Activated T-helper 17 cell treated with anti-CD3 and anti-CD28 coated beads, Interleukin-2, amount 50 U/mL, for 72 hours (primary cell): ENCODE measurements around the gene CNTNAP4. TPM values are rescaled to one million over a fixed set of nuclear protein-coding genes. Genes with fewer than 3 reads are reported as not detected.

Source experiments
- ATAC-seq: fragments of 150-1000 bp; cut with Tn5 transposase; replicated peaks from 2 replicates; pipeline ENCODE4 v1.10.0; 2021; ENCODE audit warnings: mild to moderate bottlenecking, moderate library complexity
- H3K27ac Mint-ChIP-seq: one replicate; pipeline ENCODE4 v1.8.0; 2022; ENCODE audit warnings: mixed read lengths
- H3K27me3 Mint-ChIP-seq: one replicate; pipeline ENCODE4 v1.8.0; 2022; ENCODE audit warnings: mixed read lengths
- H3K36me3 Mint-ChIP-seq: one replicate; pipeline ENCODE4 v1.8.0; 2022; ENCODE audit warnings: low read depth, mild to moderate bottlenecking, mixed read lengths
- H3K4me1 Mint-ChIP-seq: one replicate; pipeline ENCODE4 v1.8.0; 2022; ENCODE audit warnings: mixed read lengths
- H3K4me3 Mint-ChIP-seq: one replicate; pipeline ENCODE4 v1.8.0; 2022; ENCODE audit warnings: mild to moderate bottlenecking, mixed read lengths
- H3K9me3 Mint-ChIP-seq: one replicate; pipeline ENCODE4 v1.8.0; 2022; ENCODE audit warnings: mixed read lengths
- total RNA-seq, 2 donors: library from RNA; stranded (reverse); gene quantifications; one replicate each; pipeline ENCODE4 v1.2.3, GENCODE V29; 2022

CNTNAP4 gene
- total RNA-seq, 2 donors from 2014 or later = not detected

DNA sequence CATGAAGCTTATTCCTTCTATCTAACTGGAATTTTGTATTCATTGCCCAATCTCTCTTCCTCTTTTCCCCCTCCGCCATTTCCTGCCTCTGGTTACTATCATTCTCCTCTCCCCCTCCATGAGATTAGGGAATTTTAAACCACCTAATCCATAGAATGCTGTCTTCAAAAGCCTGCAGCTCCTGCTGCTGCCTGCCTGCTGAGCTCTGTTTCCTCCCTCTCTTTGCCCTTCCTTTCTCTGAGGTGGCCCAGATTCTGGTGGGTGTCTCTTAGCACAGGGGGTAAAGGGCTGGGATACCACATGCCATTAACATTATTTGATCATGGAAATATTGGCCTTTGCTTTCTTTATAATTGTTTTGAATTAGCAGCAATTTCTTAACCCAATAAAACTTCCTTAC is 241.6 kb downstream of the CNTNAP4 start:
- ATAC-seq = no peak
- Mint-ChIP-seq H3K36me3 (no peaks in the 10 kb centered on the region), H3K27ac (no peak overlapping the region), H3K4me1 (no peaks in the 10 kb centered on the region), H3K27me3 (no peaks in the 10 kb centered on the region), H3K4me3 (no peak overlapping the region), H3K9me3 (peaks cover 3% of the 10 kb centered on the region)

DNA sequence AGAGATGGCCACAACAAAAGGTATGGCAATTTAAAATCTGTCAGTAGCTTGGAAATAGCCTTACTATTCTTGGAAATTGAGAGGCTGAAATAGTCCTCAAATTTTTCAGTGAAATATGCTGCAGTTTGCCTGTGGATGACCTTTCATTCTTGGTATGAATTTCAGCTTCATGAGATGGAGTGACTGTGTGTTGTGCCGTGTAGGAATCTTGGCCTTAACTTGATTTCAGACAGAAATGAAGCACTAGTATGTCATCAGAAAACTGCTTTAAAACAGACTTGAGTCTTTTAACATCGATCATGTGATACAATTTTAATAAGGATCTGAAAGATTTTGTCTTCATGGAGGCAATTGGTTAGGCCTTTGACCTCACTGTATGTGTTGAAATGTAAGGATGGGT is 247.2 kb downstream of the CNTNAP4 start:
- peaks cover 7% of the 10 kb centered on the region for H3K9me3 Mint-ChIP-seq
- H3K27ac Mint-ChIP-seq = no peak overlapping the region
- ATAC-seq = no peak
- H3K27me3 Mint-ChIP-seq = no peaks in the 10 kb centered on the region
- H3K36me3 Mint-ChIP-seq = no peaks in the 10 kb centered on the region
- H3K4me3 Mint-ChIP-seq = no peak overlapping the region
- H3K4me1 Mint-ChIP-seq = no peaks in the 10 kb centered on the region

DNA sequence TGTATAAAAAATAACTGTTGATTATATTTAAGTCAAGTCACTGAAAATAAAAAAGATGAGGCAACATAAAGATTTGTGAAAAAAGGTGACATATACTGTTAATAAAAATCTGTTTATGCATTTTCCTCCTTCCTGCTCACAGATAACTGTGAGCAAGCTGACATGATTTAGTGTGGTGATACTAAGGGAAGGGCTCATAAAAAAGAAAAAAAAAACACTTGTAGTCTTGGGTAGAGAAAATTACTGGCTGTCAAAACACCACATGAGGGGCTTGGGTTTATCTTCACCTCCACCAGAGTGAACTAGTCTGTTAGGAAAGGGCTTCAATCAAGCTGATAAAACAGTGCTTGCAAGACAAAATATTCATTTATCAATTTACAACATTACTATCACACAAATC is 247.6 kb downstream of the CNTNAP4 start:
- Mint-ChIP-seq H3K27me3 (no peaks in the 10 kb centered on the region), H3K4me3 (no peak overlapping the region), H3K36me3 (no peaks in the 10 kb centered on the region), H3K4me1 (no peaks in the 10 kb centered on the region), H3K27ac (no peak overlapping the region), H3K9me3 (peaks cover 7% of the 10 kb centered on the region)
- ATAC-seq = no peak

DNA sequence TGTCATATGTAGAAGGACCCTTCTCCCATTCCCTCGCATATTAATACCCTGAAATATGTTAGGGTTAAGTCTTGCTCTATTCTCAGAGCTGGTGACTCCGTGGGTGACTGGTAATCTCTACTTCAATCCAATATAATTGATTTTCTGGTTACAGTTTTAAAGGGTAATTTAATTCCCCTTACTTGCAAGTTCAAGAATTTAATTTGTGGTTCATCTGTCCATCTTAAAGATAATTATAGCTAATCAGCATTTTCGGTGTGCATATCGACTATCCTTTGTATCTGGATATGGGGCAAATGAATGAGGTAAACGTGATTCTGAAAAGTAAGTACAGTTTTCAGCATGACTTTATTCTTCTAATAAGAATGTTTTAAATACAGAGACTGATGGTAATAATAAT is 250.0 kb downstream of the CNTNAP4 start:
- H3K4me3 Mint-ChIP-seq = no peak overlapping the region
- H3K4me1 Mint-ChIP-seq = no peaks in the 10 kb centered on the region
- peaks cover 7% of the 10 kb centered on the region for H3K9me3 Mint-ChIP-seq
- no peaks in the 10 kb centered on the region for H3K27me3 Mint-ChIP-seq
- no peak overlapping the region for H3K27ac Mint-ChIP-seq
- ATAC-seq = no peak
- no peaks in the 10 kb centered on the region for H3K36me3 Mint-ChIP-seq

DNA sequence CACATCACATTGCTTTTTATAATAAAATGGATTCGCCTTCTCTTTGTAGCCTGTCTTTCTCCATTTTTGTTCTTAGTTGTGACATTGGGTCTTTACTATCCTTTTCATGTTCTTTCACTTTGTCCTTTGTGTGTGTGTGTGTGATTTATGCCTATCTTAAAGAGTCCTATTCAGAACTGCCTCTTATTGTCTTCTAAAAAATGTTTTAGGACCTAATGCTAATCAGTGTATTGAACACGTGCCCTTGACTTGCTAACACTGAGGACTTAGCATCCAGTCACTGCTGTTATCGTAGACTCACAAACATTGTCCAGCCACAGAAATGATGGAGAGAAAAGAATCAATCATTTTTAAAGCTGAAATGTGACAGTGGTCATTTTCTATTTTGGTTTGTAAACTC is 251.9 kb downstream of the CNTNAP4 start:
- no peak for ATAC-seq
- no peaks in the 10 kb centered on the region for H3K4me1 Mint-ChIP-seq
- no peaks in the 10 kb centered on the region for H3K36me3 Mint-ChIP-seq
- H3K27me3 Mint-ChIP-seq = no peaks in the 10 kb centered on the region
- H3K27ac Mint-ChIP-seq = no peak overlapping the region
- no peak overlapping the region for H3K4me3 Mint-ChIP-seq
- peaks cover 5% of the 10 kb centered on the region for H3K9me3 Mint-ChIP-seq

DNA sequence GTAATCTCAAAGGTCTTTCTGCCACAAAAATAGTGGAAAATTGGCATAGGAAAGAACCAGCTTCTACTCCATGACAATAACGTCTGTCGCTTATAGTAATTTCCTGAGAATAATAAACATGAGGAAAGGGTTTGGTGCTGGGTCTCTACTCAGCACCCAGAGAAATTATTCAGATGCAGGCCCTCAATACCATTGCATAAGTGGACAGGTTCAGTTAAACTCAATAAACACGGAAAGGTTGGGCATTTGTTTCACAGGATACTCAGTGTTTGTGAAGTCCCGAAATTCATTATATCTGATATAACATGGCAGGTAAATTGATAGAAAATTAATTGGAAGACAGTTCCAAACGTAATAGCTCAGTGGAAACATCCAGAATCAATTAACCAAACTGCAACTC is 254.0 kb downstream of the CNTNAP4 start:
- peaks cover 8% of the 10 kb centered on the region for H3K9me3 Mint-ChIP-seq
- H3K36me3 Mint-ChIP-seq = no peaks in the 10 kb centered on the region
- no peak overlapping the region for H3K27ac Mint-ChIP-seq
- no peak for ATAC-seq
- H3K27me3 Mint-ChIP-seq = no peaks in the 10 kb centered on the region
- H3K4me1 Mint-ChIP-seq = no peaks in the 10 kb centered on the region
- no peak overlapping the region for H3K4me3 Mint-ChIP-seq

DNA sequence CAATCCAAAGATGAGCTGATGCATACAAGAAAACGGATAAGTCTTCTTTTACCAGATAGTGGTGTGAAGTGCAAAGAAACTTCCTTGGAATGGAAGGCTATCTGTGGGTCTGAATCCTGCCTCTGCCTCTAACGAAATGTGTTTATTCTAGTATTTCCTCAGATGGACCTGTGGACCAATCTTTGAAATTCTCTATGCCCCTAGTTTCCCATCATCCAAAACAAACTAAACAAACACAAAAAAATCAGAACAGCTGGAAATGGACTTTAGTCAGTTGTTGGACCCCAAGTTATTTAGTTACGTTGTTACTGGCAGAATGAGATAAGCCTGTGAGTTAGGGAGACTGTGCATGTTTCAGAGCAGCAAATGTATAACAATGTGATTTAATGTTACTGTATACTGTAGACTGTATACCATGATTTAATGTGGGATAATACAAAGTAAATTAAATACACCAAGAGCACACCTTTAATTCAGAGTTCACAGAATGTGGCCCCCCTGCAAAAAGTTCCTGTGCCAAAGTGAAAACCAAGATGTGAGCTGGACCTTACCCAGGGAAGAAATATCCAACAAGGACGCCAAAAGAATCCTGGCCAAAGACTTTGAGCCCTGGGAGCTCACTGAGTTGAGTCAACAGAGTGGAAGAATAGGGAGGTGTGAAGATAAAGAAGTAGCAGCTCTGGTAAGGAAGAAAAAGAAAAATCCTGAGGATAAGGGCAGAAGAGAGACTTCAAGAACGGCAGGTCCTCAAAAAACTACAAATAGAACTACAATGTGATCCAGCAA is 255.2 kb downstream of the CNTNAP4 start:
- ATAC-seq = no peak
- Mint-ChIP-seq H3K27ac (no peak overlapping the region), H3K4me1 (no peaks in the 10 kb centered on the region), H3K27me3 (no peaks in the 10 kb centered on the region), H3K36me3 (no peaks in the 10 kb centered on the region), H3K9me3 (peaks cover 8% of the 10 kb centered on the region), H3K4me3 (no peak overlapping the region)

DNA sequence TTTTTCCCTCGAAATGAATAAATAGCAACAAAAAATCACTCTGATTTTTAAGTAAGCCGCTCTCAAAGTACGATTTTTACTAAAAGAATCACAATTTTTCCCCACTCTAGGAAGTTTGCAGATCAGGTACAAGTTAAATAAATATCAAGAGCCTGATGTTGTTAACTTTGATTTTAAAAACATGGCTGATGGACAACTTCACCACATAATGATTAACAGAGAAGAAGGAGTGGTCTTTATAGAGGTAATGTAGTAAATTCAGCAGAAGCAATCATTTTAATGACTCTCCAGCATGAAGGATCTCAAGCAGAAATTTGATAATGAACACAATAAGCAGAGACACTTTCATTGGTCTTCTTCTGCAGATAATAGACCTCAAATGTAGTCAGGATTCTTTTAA is 262.4 kb downstream of the CNTNAP4 start:
- no peaks in the 10 kb centered on the region for H3K27me3 Mint-ChIP-seq
- no peaks in the 10 kb centered on the region for H3K36me3 Mint-ChIP-seq
- H3K4me1 Mint-ChIP-seq = no peaks in the 10 kb centered on the region
- H3K27ac Mint-ChIP-seq = no peak overlapping the region
- H3K4me3 Mint-ChIP-seq = no peak overlapping the region
- no peak for ATAC-seq
- peaks cover 3% of the 10 kb centered on the region for H3K9me3 Mint-ChIP-seq

DNA sequence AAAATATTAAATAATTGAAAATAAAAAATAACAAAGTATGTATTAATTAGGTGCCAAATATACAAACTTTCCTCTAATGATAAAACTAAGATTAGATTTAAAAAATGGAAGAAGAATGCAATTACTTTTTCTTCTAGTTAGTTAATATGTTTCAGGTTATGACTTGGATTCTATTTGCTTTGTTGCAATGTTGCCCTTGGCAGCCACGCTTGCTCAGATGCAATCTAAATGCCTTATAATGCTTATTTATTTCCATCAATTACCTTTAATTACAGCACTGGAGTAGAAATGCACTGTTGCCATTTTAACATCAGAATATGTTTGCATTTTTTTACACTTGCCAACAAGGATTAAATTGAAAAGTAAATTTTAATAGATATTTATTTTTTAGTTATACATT is 263.9 kb downstream of the CNTNAP4 start:
- no peak for ATAC-seq
- Mint-ChIP-seq H3K27me3 (no peaks in the 10 kb centered on the region), H3K27ac (no peak overlapping the region), H3K36me3 (no peaks in the 10 kb centered on the region), H3K4me3 (no peak overlapping the region), H3K9me3 (no peaks in the 10 kb centered on the region), H3K4me1 (no peaks in the 10 kb centered on the region)

DNA sequence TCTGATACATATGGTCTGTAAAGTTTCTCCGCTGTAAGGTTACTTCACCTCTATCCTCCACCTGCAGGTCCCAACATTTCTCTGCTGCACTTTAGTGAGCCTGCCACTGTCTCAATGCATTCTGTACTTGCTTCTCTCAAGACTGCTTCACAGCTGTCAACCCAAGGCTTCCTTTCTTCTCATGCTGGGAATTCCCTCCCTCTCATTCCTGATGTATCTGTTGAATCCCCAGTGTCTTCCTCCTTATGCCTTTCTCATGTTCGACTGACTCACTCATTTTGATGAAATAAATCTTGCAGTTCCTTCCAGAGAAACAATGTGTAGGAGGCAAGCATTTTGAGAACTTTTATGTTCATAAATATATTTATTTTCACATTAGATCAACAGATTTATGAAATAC is 288.3 kb downstream of the CNTNAP4 start:
- H3K36me3 Mint-ChIP-seq = no peaks in the 10 kb centered on the region
- no peak for ATAC-seq
- no peaks in the 10 kb centered on the region for H3K4me1 Mint-ChIP-seq
- no peak overlapping the region for H3K27ac Mint-ChIP-seq
- H3K4me3 Mint-ChIP-seq = no peak overlapping the region
- no peaks in the 10 kb centered on the region for H3K27me3 Mint-ChIP-seq
- peaks cover 2% of the 10 kb centered on the region for H3K9me3 Mint-ChIP-seq

DNA sequence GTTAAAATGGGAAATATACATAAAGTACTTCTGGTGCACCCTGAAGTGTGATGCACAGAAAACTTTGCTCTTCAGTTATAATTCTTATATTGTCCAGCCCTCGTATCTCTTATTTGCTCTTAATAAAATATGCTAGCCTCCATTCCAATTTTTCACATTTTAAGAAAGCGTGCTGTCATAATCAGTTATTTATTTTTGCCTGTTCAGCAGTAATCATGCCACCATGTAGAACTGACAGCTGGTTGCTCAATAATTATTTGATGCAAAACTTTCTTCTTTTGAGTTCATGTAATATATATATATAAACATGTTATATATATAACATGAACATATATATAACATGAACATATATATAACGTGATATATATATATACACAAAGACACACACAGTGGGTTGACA is 294.6 kb downstream of the CNTNAP4 start:
- Mint-ChIP-seq H3K27ac (no peak overlapping the region), H3K4me1 (no peaks in the 10 kb centered on the region), H3K27me3 (no peaks in the 10 kb centered on the region), H3K36me3 (no peaks in the 10 kb centered on the region), H3K9me3 (peaks cover 5% of the 10 kb centered on the region), H3K4me3 (no peak overlapping the region)
- ATAC-seq = no peak

DNA sequence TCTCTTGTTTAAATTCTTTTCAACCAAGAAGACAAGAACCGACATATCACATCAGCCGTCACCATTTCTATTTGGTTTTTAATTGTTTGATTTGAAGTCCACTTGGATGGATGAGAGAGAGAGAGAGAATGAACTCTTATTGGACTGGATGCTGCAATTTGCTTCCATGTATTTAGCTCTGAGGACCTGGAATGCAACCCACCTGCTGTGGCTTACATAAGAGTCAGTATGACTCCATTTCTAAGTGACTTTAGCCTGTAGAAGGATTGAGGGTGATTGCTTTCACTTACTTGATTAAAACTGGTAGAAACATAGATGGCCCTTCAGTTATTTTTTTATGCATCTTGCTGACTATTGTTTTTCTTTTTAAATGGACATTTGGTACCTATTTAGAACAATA is 296.1 kb downstream of the CNTNAP4 start:
- Mint-ChIP-seq H3K27ac (no peak overlapping the region), H3K9me3 (peaks cover 5% of the 10 kb centered on the region), H3K4me3 (no peak overlapping the region), H3K36me3 (no peaks in the 10 kb centered on the region), H3K27me3 (no peaks in the 10 kb centered on the region), H3K4me1 (no peaks in the 10 kb centered on the region)
- no peak for ATAC-seq

DNA sequence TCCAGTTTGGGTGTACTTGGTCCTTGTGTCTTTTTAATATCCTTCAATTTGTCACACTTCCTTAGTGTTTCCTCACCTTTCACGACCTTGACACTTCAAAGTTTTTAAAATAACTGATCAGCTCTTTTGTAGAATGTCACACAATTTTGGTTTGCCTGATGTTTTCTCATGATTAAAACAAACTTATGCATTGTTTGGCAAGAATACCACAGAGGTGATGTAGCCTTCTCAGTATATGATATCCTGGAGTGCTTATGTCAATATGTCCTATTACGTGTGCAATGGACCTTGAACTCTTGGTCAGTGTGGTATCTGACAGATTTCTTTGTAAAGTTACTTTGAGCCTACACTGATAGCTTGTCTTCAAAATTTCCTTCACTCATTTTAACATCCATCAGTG is 297.4 kb downstream of the CNTNAP4 start:
- Mint-ChIP-seq H3K27me3 (no peaks in the 10 kb centered on the region), H3K36me3 (no peaks in the 10 kb centered on the region), H3K4me1 (no peaks in the 10 kb centered on the region), H3K27ac (no peak overlapping the region), H3K4me3 (no peak overlapping the region), H3K9me3 (peaks cover 5% of the 10 kb centered on the region)
- ATAC-seq = no peak

DNA sequence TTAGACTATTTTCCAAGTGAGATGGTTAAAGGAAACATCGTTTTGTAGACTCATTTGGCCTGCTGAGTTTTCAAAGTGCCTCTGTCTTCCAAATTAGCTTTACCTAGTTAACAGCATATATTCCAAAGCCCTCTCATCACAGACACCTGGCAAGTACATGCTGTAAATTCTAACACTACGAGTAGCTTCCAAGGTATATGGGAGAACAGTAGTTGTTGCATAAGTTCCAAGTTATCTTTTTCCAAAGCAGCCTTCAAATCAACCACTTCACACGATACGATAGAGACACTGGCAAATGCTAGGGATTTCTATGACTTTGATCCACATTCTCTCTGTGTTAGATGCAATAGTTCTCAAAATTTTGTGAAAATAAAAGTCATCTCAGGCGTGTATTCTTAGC is 299.3 kb downstream of the CNTNAP4 start:
- no peaks in the 10 kb centered on the region for H3K9me3 Mint-ChIP-seq

DNA sequence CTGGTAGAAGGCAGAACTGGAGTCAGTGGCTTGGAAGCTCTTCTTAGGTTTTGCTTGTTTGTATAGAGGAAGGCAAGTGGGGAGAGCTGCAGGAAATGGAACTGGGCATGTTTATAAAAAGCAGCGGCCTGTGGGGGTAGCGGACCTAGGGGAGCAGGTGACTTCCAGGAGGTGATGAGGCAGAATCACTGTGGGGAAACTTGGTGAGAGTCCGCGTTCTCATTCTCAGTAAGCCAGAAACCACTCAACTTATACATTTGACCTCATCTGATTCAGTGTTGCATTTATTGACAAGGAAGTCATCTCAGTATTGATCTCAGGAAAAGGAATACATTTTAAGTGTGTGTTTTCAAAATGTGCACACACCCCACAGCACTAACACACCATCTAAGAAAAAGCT is 299.8 kb downstream of the CNTNAP4 start:
- Mint-ChIP-seq H3K36me3 (no peaks in the 10 kb centered on the region), H3K27me3 (no peaks in the 10 kb centered on the region), H3K27ac (no peak overlapping the region), H3K4me3 (no peak overlapping the region), H3K4me1 (no peaks in the 10 kb centered on the region), H3K9me3 (peaks cover 4% of the 10 kb centered on the region)
- no peak for ATAC-seq

More for the DNA sequence above, 299.3 kb downstream of the CNTNAP4 start:
- Mint-ChIP-seq H3K27ac (no peak overlapping the region), H3K27me3 (no peaks in the 10 kb centered on the region), H3K36me3 (no peaks in the 10 kb centered on the region), H3K4me3 (no peak overlapping the region), H3K4me1 (no peaks in the 10 kb centered on the region)
- no peak for ATAC-seq
